Measurements from ENCODE around the gene ABCA2. TPM values are rescaled to one million over a fixed set of nuclear protein-coding genes. Genes with fewer than 3 reads are reported as not detected.

The ABCA2 gene
- 20.2 TPM for total RNA-seq (ENCODE audit: insufficient read depth, low replicate concordance)

GRCh38 chr9:137027369-137028262, at the start of gene ABCA2:
Gene ABCA2, minus strand, starts transcription at chr9:137028237. Its CDS starts 97 bp downstream, at chr9:137028140.
- DNase-seq (ENCODE audit: low spot score) = no peak

- peak; percentile 72 for DNase-seq (ENCODE audit: low spot score)
Observed at GRCh38 chr9:137077010-137077747, 49.1 kb upstream of the ABCA2 start, which contains the start of gene UAP1L1. Gene UAP1L1, plus strand, starts transcription at chr9:137077517. Its CDS starts 16 bp downstream, at chr9:137077533.

GRCh38 chr9:137076636-137077009, 48.6 kb upstream of the ABCA2 start:
- no peak for DNase-seq (ENCODE audit: low spot score)

GRCh38 chr9:137075275-137075775, 47.3 kb upstream of the ABCA2 start:
- DNase-seq (ENCODE audit: low spot score) = no peak

- no peak for DNase-seq (ENCODE audit: low spot score)
Observed at GRCh38 chr9:137074657-137075274, 46.7 kb upstream of the ABCA2 start.

- DNase-seq (ENCODE audit: low spot score) = no peak
Observed at GRCh38 chr9:137073992-137074399, 46.0 kb upstream of the ABCA2 start.

- DNase-seq (ENCODE audit: low spot score) = no peak
Observed at GRCh38 chr9:137071282-137071681, 43.2 kb upstream of the ABCA2 start.

GRCh38 chr9:137070906-137071275, 42.9 kb upstream of the ABCA2 start:
- peak; percentile 42 for DNase-seq (ENCODE audit: low spot score)

GRCh38 chr9:137070201-137070905, 42.3 kb upstream of the ABCA2 start, which contains the start of gene SAPCD2:
Gene SAPCD2, minus strand, starts transcription at chr9:137070557. Its CDS starts 97 bp downstream, at chr9:137070460.
- peak; percentile 94 for DNase-seq (ENCODE audit: low spot score)

- no peak for DNase-seq (ENCODE audit: low spot score)
Observed at GRCh38 chr9:137069508-137070091, 41.6 kb upstream of the ABCA2 start.

GRCh38 chr9:137068539-137069507, 40.8 kb upstream of the ABCA2 start:
- no peak for DNase-seq (ENCODE audit: low spot score)

GRCh38 chr9:137067860-137068538, 40.0 kb upstream of the ABCA2 start:
- DNase-seq (ENCODE audit: low spot score) = peak; percentile 83

- DNase-seq (ENCODE audit: low spot score) = no peak
Observed at GRCh38 chr9:137066096-137066861, 38.2 kb upstream of the ABCA2 start.

- no peak for DNase-seq (ENCODE audit: low spot score)
Observed at GRCh38 chr9:137065336-137065967, 37.4 kb upstream of the ABCA2 start.

- no peak for DNase-seq (ENCODE audit: low spot score)
Observed at GRCh38 chr9:137064880-137065164, 36.8 kb upstream of the ABCA2 start.

- DNase-seq (ENCODE audit: low spot score) = peak; percentile 53
Observed at GRCh38 chr9:137064027-137064879, 36.2 kb upstream of the ABCA2 start.

Data from umbilical cord (tissue), 2 donors.